Karpas-422 (cell line): Measurements from ENCODE around the gene DTNA. TPM values are rescaled to one million over a fixed set of nuclear protein-coding genes. Genes with fewer than 3 reads are reported as not detected.

Experiments used
- DNase-seq: peaks from one replicate; pipeline ENCODE4 v3.0.0-alpha.2; 2015
- H2AFZ ChIP-seq: fragments of 200-600 bp; sonication (generic); 2 replicates; pipeline ENCODE4 v1.6.1; 2014; ENCODE audit warnings: antibody characterized with exemption, low read length, mixed read lengths
- H3K27ac ChIP-seq: fragments of 200-600 bp; sonication (generic); 2 replicates; pipeline ENCODE4 v1.5.1; 2014; ENCODE audit warnings: mild to moderate bottlenecking, low read length, moderate library complexity
- H3K27me3 ChIP-seq: fragments of 200-600 bp; sonication (generic); 2 replicates; pipeline ENCODE4 v1.6.1; 2014; ENCODE audit warnings: low read length, mixed read lengths
- H3K36me3 ChIP-seq: fragments of 200-600 bp; sonication (generic); 2 replicates; pipeline ENCODE4 v1.6.1; 2014; ENCODE audit warnings: low read length, mixed read lengths; ENCODE audit not compliant: insufficient read depth
- H3K4me1 ChIP-seq: fragments of 200-600 bp; sonication (generic); 2 replicates; pipeline ENCODE4 v1.6.1; 2014; ENCODE audit warnings: mild to moderate bottlenecking, low read length, mixed read lengths
- H3K4me2 ChIP-seq: fragments of 200-600 bp; sonication (generic); 2 replicates; pipeline ENCODE4 v1.6.1; 2014; ENCODE audit warnings: low read length, low read depth, mild to moderate bottlenecking; ENCODE audit not compliant: poor library complexity, severe bottlenecking
- H3K4me3 ChIP-seq: fragments of 200-600 bp; sonication (generic); 2 replicates; pipeline ENCODE4 v1.5.1; 2014; ENCODE audit warnings: mild to moderate bottlenecking, antibody characterized with exemption, low read length, mixed read lengths
- H3K79me2 ChIP-seq: fragments of 200-600 bp; sonication (generic); 2 replicates; pipeline ENCODE4 v1.6.1; 2014; ENCODE audit warnings: mild to moderate bottlenecking, low read length, mixed read lengths
- H3K9ac ChIP-seq: fragments of 200-600 bp; sonication (generic); 2 replicates; pipeline ENCODE4 v1.6.0; 2014; ENCODE audit warnings: low read length
- H3K9me2 ChIP-seq: fragments of 200-600 bp; sonication (generic), shearing (Covaris generic); replicated peaks from 2 replicates; pipeline ENCODE4 v1.6.0; 2014; ENCODE audit warnings: mild to moderate bottlenecking, low read length, moderate library complexity; ENCODE audit not compliant: insufficient read depth
- H3K9me3 ChIP-seq: fragments of 300-700, 200-600 bp; sonication (generic); 2 replicates; pipeline ENCODE4 v1.6.1; 2014; ENCODE audit warnings: low read length, mixed read lengths
- H4K20me1 ChIP-seq: fragments of 200-600 bp; sonication (generic); 2 replicates; pipeline ENCODE4 v1.6.1; 2014; ENCODE audit warnings: mild to moderate bottlenecking, antibody characterized with exemption, low read length, low read depth; ENCODE audit not compliant: insufficient read depth
- total RNA-seq: library from RNA; depleted of rRNA; stranded (reverse); fragments of >200 nt; shearing (Covaris generic); gene quantifications from 2 replicates; pipeline ENCODE4 v1.2.3, GENCODE V29; 2014; ENCODE audit warnings: low replicate concordance

Gene DTNA
- total RNA-seq, 1 experiment from 2014 or later, result not detected

DNA sequence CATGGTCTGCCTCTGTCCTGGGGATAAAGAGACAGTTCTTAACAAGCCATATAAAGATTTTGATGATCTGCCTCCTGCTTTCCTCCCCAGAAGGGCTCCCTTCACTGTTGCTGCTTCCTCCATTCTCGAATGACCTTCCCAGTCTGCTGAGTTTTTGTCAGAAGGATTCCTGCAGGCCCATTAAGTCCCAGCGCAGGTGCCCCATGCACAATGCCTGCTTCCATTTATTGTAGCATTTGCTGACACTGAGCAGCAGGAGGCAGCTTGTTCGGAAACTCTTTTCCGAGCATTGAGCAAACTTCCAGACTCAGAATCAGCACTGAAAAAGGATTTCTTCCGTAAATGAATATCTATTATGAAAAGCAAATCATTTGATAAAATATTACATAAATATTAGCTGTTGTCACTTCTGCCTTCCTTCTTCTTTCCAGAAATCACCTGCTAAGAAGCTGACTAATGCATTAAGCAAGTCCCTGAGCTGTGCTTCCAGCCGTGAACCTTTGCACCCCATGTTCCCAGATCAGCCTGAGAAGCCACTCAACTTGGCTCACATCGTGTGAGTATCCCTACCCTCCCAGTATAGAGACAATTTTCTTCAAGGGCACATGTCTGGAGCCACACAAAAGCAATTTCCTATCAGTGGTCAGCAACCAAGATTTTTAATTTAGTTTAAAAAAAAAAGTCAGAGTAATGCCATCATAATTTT is 110.4 kb downstream of the DTNA start:
- no peak overlapping the region for H3K4me3 ChIP-seq
- H3K79me2 ChIP-seq, result no peaks in the 10 kb centered on the region
- DNase-seq, result no peak
- H2AFZ ChIP-seq, result no peak overlapping the region
- no peaks in the 10 kb centered on the region for H3K9me2 ChIP-seq
- no peak overlapping the region for H3K4me2 ChIP-seq
- no peak overlapping the region for H3K27ac ChIP-seq
- H3K9ac ChIP-seq, result no peak overlapping the region
- H4K20me1 ChIP-seq, result no peaks in the 10 kb centered on the region
- H3K27me3 ChIP-seq, result 0 out of 2 replicates have a peak, but pooled peaks cover 3% of the 10 kb centered on the region
- H3K4me1 ChIP-seq, result no peaks in the 10 kb centered on the region
- no peaks in the 10 kb centered on the region for H3K36me3 ChIP-seq
- no peaks in the 10 kb centered on the region for H3K9me3 ChIP-seq

DNA sequence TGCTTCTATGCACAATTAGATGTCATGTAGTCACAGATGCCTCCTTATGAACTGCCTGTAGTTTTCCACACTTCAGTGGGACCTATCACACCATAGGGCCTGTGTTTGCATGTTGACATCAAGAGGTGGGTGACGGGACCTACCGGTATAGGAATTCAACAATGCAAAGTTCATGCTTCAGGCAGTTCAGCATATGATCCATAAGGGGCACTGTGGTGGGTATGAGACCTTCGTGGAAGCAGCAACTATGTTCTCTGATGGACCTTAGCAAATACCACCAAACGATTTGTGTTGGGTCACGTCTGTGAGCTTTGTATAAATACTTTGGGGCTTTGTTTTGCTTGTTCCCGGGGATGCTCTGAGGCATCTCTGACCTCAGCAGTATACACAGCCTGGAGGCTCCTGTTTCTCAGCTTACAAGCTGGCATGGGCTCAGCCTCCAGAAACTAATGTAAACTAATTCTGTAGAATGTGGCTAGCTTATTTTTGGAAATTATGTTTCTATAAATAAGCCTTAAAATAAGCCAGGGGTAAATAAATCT is 111.6 kb downstream of the DTNA start:
- no peaks in the 10 kb centered on the region for H3K9me2 ChIP-seq
- no peaks in the 10 kb centered on the region for H3K79me2 ChIP-seq
- H3K9me3 ChIP-seq, result no peaks in the 10 kb centered on the region
- H3K27me3 ChIP-seq, result 0 out of 2 replicates have a peak, but pooled peaks cover 3% of the 10 kb centered on the region
- H3K36me3 ChIP-seq, result no peaks in the 10 kb centered on the region
- DNase-seq, result no peak
- H3K4me1 ChIP-seq, result no peaks in the 10 kb centered on the region
- H3K4me2 ChIP-seq, result no peak overlapping the region
- H4K20me1 ChIP-seq, result no peaks in the 10 kb centered on the region
- H2AFZ ChIP-seq, result no peak overlapping the region
- no peak overlapping the region for H3K27ac ChIP-seq
- H3K9ac ChIP-seq, result no peak overlapping the region
- H3K4me3 ChIP-seq, result no peak overlapping the region

DNA sequence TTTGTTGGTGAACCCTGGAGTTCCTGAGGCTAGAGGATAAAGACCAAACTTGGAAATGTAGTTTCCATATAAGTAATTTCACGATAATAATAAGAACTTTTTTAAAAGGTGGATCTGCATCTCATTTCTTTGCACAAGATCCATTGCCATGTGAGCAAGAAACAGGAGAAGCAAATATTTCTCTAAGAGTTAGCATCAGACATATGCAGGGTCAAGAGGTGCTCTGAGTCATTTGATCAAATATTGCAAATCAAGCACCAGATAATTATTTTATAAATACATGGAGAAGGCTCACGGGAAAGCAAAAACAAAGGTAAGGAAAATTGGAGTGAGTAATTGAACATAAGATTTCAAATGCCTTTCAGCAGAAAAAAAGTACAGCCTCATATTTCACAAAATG is 118.0 kb downstream of the DTNA start:
- H3K9me2 ChIP-seq, result no peaks in the 10 kb centered on the region
- no peaks in the 10 kb centered on the region for H3K9me3 ChIP-seq
- DNase-seq, result no peak
- no peaks in the 10 kb centered on the region for H4K20me1 ChIP-seq
- H2AFZ ChIP-seq, result no peak overlapping the region
- no peaks in the 10 kb centered on the region for H3K27me3 ChIP-seq
- H3K4me2 ChIP-seq, result no peak overlapping the region
- H3K79me2 ChIP-seq, result no peaks in the 10 kb centered on the region
- H3K4me3 ChIP-seq, result no peak overlapping the region
- no peak overlapping the region for H3K27ac ChIP-seq
- H3K9ac ChIP-seq, result no peak overlapping the region
- H3K36me3 ChIP-seq, result no peaks in the 10 kb centered on the region
- no peaks in the 10 kb centered on the region for H3K4me1 ChIP-seq

DNA sequence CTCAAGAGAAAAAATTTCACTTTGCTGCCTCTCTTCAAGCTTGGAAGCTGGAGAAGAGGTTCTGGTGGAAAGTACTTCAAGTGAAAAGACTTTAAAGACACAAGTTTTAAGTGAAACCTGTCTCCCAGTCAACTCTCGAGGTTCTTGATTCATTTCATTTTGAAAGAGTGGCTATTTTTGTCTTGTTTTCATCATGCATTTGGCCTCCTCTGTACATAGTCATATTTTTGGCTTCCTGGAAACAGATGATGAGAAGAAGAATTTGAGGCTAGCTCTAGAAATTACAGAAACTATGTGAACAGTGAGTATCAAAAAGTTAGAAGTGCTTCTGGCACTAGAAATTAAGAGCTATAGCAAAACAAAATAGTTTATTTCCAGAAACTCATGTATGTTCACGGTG is 124.8 kb downstream of the DTNA start:
- H3K27me3 ChIP-seq, result no peaks in the 10 kb centered on the region
- no peaks in the 10 kb centered on the region for H4K20me1 ChIP-seq
- no peak overlapping the region for H3K4me2 ChIP-seq
- no peak overlapping the region for H3K9ac ChIP-seq
- no peak overlapping the region for H2AFZ ChIP-seq
- no peak for DNase-seq
- no peaks in the 10 kb centered on the region for H3K79me2 ChIP-seq
- no peaks in the 10 kb centered on the region for H3K9me3 ChIP-seq
- H3K4me1 ChIP-seq, result no peaks in the 10 kb centered on the region
- H3K27ac ChIP-seq, result no peak overlapping the region
- no peak overlapping the region for H3K4me3 ChIP-seq
- H3K9me2 ChIP-seq, result no peaks in the 10 kb centered on the region
- H3K36me3 ChIP-seq, result no peaks in the 10 kb centered on the region

DNA sequence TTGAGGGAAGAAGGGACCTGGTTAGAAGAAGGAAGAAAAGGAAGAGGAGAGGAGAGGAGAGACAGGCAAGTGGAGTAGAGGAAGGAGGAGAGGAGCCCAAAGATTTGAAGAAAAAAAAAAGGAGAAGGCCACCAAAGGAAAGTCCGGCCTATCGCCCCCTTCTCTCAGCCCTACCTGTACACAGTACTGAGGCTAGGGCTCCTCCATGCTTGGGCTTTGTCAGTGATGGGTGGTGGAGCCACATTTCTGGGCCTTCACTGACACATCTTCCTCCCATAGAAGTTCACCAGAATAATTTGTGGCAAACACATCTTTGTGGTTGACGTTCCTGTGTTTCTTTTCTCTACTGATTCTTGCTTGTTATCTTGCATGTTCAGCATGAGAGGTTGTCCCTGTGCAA is 125.4 kb downstream of the DTNA start:
- H2AFZ ChIP-seq, result no peak overlapping the region
- H4K20me1 ChIP-seq, result no peaks in the 10 kb centered on the region
- no peaks in the 10 kb centered on the region for H3K9me2 ChIP-seq
- no peak for DNase-seq
- H3K4me2 ChIP-seq, result no peak overlapping the region
- no peaks in the 10 kb centered on the region for H3K9me3 ChIP-seq
- H3K4me1 ChIP-seq, result no peaks in the 10 kb centered on the region
- no peak overlapping the region for H3K4me3 ChIP-seq
- H3K27me3 ChIP-seq, result no peaks in the 10 kb centered on the region
- H3K27ac ChIP-seq, result no peak overlapping the region
- H3K79me2 ChIP-seq, result no peaks in the 10 kb centered on the region
- H3K9ac ChIP-seq, result no peak overlapping the region
- no peaks in the 10 kb centered on the region for H3K36me3 ChIP-seq

DNA sequence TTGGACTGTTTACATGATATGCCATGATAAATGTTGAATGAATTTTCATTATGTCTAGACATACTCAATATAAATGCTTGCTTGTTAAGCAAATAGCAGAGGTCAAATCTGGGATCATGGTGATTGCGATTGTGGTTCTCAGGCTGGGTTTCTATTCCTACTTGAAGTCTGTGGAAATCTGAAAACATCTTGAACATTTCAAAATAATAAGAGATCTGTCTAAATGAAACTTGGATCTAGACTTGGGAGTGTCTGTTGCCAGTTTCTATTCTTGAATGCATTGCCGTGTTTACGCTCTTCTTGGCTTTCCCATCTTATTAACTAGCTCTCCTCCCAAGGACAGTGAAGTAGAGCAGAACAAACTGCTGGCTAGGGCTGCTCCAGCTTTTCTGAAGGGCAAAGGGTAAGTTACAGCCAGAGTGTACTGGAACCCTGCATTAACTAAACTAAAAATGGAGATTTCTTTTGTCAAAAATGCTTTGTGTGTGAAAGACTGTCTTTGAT is 127.7 kb downstream of the DTNA start:
- Histone ChIP-seq H3K79me2 (no peaks in the 10 kb centered on the region), H3K36me3 (no peaks in the 10 kb centered on the region), H3K4me1 (no peaks in the 10 kb centered on the region), H3K9ac (no peak overlapping the region), H2AFZ (no peak overlapping the region), H3K4me2 (no peak overlapping the region), H3K9me2 (no peaks in the 10 kb centered on the region), H4K20me1 (no peaks in the 10 kb centered on the region), H3K27me3 (no peaks in the 10 kb centered on the region), H3K27ac (no peak overlapping the region), H3K9me3 (no peaks in the 10 kb centered on the region), H3K4me3 (no peak overlapping the region)
- DNase-seq, result no peak

DNA sequence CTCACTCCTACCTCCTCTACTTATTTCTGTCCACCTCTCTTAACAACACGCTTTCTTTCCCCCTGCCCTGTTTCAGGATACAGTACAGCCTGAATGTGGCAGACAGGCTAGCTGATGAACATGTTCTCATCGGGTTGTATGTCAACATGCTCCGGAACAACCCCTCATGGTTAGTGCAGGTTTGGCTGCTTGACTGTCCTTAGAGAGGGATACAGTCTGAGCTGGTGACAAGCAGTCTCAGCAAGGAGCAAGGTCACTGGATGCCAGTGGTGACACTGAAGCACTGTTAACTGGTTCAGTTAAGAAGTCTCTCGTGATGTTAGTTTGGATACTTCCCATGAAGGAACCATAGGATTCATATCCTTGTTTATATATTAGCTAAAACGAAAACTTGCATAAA is 128.6 kb downstream of the DTNA start:
- H2AFZ ChIP-seq, result no peak overlapping the region
- H3K36me3 ChIP-seq, result no peaks in the 10 kb centered on the region
- H3K79me2 ChIP-seq, result no peaks in the 10 kb centered on the region
- H3K9me2 ChIP-seq, result no peaks in the 10 kb centered on the region
- H4K20me1 ChIP-seq, result no peaks in the 10 kb centered on the region
- H3K9ac ChIP-seq, result no peak overlapping the region
- no peak overlapping the region for H3K27ac ChIP-seq
- DNase-seq, result no peak
- H3K4me1 ChIP-seq, result no peaks in the 10 kb centered on the region
- no peak overlapping the region for H3K4me2 ChIP-seq
- no peaks in the 10 kb centered on the region for H3K27me3 ChIP-seq
- H3K4me3 ChIP-seq, result no peak overlapping the region
- no peaks in the 10 kb centered on the region for H3K9me3 ChIP-seq

DNA sequence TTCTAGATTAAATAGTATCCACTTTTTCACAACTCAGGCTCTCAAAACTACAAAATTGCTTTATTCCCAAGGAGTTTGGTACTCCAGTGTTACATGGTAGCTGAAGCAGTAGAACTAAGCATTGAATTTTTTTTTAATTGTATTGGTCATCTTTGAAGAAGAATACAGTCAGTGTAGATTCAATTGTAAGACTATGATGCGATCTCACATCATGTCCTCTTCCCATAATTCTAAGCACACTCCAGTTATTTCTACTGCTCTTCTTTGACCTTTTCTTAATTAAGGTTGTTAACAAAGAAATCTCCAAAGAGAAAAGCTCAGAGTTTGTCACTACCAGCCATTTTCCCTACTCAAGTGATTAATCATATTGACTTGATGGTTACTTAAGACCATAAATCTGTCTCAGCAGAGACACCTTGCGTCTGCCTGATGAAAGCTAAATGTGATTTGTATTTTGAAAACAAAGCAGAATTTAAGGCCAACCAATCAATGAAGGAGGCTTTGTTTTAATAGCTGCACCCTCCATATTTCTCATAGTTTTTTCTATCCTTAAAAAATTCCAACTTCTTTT is 130.2 kb downstream of the DTNA start:
- H2AFZ ChIP-seq, result no peak overlapping the region
- no peak overlapping the region for H3K4me2 ChIP-seq
- H3K27me3 ChIP-seq, result no peaks in the 10 kb centered on the region
- no peak overlapping the region for H3K9ac ChIP-seq
- no peaks in the 10 kb centered on the region for H3K9me3 ChIP-seq
- no peaks in the 10 kb centered on the region for H3K36me3 ChIP-seq
- no peak overlapping the region for H3K27ac ChIP-seq
- no peaks in the 10 kb centered on the region for H3K4me1 ChIP-seq
- DNase-seq, result no peak
- H3K4me3 ChIP-seq, result no peak overlapping the region
- H3K79me2 ChIP-seq, result no peaks in the 10 kb centered on the region
- no peaks in the 10 kb centered on the region for H4K20me1 ChIP-seq
- H3K9me2 ChIP-seq, result no peaks in the 10 kb centered on the region
